Stimulated activated CD4-positive, alpha-beta T cell treated with anti-CD3 and anti-CD28 coated beads, Interleukin-1b, Interleukin-23, amount 100 ng/mL, for 24 hours (primary cell): ENCODE data around the gene NR1H2.
"Not testable (repeated sequence)": the region's sequence is repeated elsewhere in the genome, so short reads cannot be mapped to it uniquely, and the experiment has no call there.

Experiments
- DNase-seq, 4 experiments: peaks; one replicate each; pipeline ENCODE4 v3.0.0-alpha.2; 2020; ENCODE audit warnings: low read depth in 4 of 4, low spot score in 1 of 4

NR1H2 gene

GRCh38 chr19:50377517-50377916 is 1.3 kb downstream of the NR1H2 start:
- DNase-seq, result no peak

GRCh38 chr19:50378169-50378862 is 2.1 kb downstream of the NR1H2 start:
- DNase-seq, result no peak

- DNase-seq, result no peak
Measured at GRCh38 chr19:50378863-50379236, 2.6 kb downstream of the NR1H2 start.

GRCh38 chr19:50379602-50380001 is 3.3 kb downstream of the NR1H2 start:
- no peak for DNase-seq

GRCh38 chr19:50380137-50380536 is 3.9 kb downstream of the NR1H2 start:
- DNase-seq, result no peak

GRCh38 chr19:50380751-50381151 is 4.5 kb downstream of the NR1H2 start:
- no peak for DNase-seq

- DNase-seq, result no peak
Measured at GRCh38 chr19:50381881-50382729, 5.8 kb downstream of the NR1H2 start.

GRCh38 chr19:50383001-50383851 is 7.0 kb downstream of the NR1H2 start:
- no peak for DNase-seq

- DNase-seq, result peak; percentile 96 to 99 (median 98)
Measured at GRCh38 chr19:50383852-50384684, 7.8 kb downstream of the NR1H2 start, which contains the start of gene POLD1. Gene POLD1 (plus strand): TSS chr19:50384347. CDS start chr19:50398852, 14,505 bp downstream.

- DNase-seq, result no peak
Measured at GRCh38 chr19:50384685-50385535, 8.7 kb downstream of the NR1H2 start.

GRCh38 chr19:50387176-50387867 is 11.1 kb downstream of the NR1H2 start:
- DNase-seq, result no peak

GRCh38 chr19:50387868-50388245 is 11.6 kb downstream of the NR1H2 start:
- no peak for DNase-seq

- DNase-seq, result not testable (repeated sequence)
Measured at GRCh38 chr19:50390295-50390694, 14.0 kb downstream of the NR1H2 start.

GRCh38 chr19:50390952-50391351 is 14.7 kb downstream of the NR1H2 start:
- not testable (repeated sequence) for DNase-seq

GRCh38 chr19:50392759-50393158 is 16.5 kb downstream of the NR1H2 start:
- DNase-seq, result no peak

GRCh38 chr19:50393589-50393988 is 17.3 kb downstream of the NR1H2 start:
- no peak for DNase-seq

GRCh38 chr19:50394017-50394416 is 17.8 kb downstream of the NR1H2 start:
- no peak for DNase-seq

- no peak for DNase-seq
Measured at GRCh38 chr19:50398675-50399367, 22.6 kb downstream of the NR1H2 start.

- no peak for DNase-seq
Measured at GRCh38 chr19:50399368-50399745, 23.1 kb downstream of the NR1H2 start.
